Esophagus mucosa (tissue), 1 donor: ENCODE measurements around the gene MAPK4. TPM values are rescaled to one million over a fixed set of nuclear protein-coding genes. Genes with fewer than 3 reads are reported as not detected.

ENCODE experiments used
- ATAC-seq: fragments of 200-7000 bp; cut with Tn5 transposase; one replicate; pipeline ENCODE4 v1.9.1; 2020
- total RNA-seq: library from RNA; stranded (reverse); gene quantifications from one replicate; pipeline ENCODE4 v1.2.4, GENCODE V29; 2023
- donor health status: DM: yes; HTN: yes; CAD: no.

The MAPK4 gene
- total RNA-seq, 1 donor from 2014 or later: 0.12 TPM

DNA sequence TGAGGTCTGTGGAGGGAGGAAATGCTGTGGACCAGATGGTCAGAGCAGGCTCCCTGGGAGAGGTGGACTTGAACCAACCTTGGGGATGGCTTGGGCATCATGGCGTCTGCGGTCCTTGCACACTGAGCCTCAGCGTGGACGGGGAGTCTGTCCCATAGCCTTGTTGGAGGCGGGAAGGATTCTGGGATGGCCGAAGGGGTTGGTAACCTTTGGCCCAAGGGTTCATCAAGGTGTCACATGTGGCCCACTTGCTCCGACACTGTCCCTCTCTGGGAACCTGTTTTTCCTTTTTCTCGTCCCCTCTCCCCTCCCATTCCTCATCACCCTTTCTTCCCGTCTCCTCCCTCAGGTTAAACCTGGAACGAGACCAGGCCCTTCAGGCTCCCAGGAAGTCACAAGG, 66.4 kb downstream of the MAPK4 start:
- ATAC-seq: no peak

GRCh38 chr18:50627594-50628532, 68.0 kb downstream of the MAPK4 start:
- peak; percentile 27 for ATAC-seq

DNA sequence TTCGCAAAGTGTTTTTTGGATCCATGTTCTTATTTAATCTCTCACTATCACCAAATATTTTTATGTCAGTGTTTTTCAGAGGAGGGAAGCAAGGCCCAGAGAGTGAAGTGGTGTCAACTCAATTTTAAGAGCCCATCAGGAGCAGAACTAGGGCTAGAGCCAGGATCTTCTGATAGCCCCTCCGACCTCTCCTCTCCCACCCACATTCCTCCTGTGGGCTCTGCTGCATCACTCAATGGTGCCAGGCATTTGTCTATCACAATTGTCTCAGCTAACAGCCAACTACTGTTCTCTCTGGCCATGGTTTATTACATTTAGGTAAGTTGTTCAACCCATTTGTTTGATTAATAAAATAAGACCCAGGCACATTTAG, 68.6 kb downstream of the MAPK4 start:
- ATAC-seq: no peak

DNA sequence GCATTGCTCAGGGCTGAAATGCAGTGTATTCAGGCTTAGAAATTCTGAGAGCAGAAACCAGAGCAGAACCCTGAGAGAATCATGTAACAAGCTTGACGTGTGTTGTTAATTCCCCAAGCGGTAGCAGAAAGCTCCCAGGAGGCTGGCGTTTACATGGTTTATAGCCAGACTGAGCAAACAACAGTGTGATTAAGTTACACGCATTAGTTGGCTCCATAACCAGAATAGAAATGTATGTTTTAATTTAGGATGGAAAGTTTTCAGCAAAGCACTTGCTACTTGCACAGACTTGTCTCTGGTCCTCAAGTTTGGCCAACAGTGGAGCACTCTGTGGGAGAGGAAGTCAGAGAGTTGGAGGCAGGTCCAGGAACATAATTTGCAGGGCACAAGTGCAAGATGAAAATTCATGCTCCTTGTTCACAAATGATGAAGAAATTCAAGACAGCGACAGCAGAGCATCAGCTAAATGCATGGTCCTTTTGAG, 69.3 kb downstream of the MAPK4 start:
- no peak for ATAC-seq

- ATAC-seq: no peak
These were observed 71.0 kb downstream of the MAPK4 start for GRCh38 chr18:50630895-50631294.

DNA sequence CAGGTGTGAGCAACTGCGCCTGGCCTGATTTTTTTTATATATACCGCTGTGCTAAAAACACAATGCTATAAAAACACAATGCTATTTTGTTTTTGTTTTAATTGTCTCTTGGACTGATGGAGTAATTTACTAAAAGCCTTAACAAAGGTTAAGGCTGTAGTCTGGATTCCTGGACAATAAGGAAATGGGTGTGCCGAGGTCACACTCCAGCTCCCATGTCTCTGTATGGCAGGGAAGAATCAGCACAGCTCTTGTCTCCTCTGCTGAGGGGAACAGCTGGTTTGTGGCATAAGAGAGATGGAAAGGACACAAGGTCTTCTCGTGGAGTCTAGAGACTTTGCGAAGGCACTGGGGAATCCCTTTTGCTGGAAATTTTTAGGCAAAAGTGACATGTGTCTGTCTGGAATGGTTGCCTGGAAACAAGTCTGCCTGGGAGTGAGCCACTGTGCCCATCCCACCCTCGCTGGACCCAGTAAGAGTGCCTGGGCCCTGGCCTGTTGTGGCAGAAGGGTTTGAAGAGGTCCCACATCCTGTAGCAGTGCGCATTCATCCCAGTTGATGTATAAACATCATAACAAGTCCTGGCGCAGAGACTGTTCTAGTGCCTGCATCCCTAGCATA, 73.1 kb downstream of the MAPK4 start:
- ATAC-seq: no peak

DNA sequence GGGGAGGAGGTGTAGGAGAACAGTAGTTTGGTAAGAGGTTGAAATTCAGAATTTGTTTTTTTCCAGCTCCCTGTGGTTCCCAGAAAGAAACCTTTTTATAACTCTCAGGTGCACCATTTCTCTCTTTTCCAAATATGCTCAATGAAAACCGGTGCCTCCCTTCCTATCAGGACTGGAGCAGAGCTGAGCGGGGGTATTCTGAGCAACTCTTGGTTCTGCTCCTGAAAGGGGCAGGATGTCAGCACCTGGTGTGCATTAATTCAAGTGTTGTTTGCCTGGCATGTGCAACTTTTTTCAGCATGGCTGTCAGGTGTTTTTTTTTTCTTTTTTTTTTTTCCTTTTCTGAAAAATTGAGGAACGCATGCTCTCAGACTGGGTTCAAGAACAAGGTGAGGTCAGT, 74.1 kb downstream of the MAPK4 start:
- no peak for ATAC-seq

DNA sequence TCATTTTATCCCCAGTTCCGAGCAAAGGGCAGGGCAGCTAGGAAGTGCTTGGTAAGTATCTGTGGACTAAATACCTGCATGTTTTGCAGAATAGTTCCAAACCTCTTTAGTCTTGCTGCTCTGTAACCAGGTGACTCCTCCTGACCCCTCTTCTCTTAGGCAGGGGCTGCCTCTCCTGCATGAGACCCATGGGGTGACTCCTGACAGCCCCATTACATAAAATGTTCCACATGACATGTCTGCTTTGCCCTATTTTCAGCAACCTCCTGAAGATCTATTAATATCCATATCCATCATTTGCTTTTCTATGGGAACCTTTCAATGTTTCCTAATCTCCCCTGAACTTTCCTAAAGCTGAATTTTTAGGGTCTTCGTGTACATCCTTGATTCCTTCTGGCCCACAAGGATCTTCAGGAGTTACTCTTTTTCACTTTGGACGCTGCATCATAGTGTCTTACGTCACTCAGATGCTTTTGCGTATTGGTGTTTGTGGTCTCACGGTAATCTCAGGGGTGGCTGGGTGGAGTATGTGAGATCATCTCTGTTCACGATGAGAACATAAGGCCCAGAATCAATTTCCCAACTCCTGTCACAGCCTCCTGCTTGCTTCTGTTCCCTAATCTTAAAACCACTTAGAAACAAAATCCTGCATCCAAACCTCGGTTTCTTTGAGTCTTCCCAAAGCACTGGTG, 76.6 kb downstream of the MAPK4 start:
- ATAC-seq: no peak

GRCh38 chr18:50638016-50638883, 78.4 kb downstream of the MAPK4 start:
- no peak for ATAC-seq

- no peak for ATAC-seq
These were observed 79.1 kb downstream of the MAPK4 start for GRCh38 chr18:50638884-50639420.

GRCh38 chr18:50639711-50640110, 79.8 kb downstream of the MAPK4 start:
- ATAC-seq: no peak

DNA sequence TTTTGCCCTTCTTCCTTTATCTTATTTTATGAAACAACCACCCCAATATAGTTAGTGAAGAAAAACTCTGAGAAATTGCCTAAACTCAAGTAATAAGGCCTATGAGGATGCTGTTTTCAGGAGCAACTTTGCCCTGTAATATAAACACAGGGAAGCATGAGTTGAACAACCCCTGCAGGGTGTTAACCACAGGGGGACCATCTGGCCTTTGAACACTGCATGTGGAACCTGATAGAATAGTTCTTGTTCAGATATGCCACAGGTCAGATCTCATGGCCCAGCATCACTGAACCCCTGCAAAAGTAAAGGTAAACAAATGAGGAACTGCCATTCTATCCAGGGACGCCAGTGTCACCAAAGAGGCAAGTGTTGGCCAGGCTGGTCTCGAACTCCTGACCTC, 82.6 kb downstream of the MAPK4 start:
- ATAC-seq: no peak

DNA sequence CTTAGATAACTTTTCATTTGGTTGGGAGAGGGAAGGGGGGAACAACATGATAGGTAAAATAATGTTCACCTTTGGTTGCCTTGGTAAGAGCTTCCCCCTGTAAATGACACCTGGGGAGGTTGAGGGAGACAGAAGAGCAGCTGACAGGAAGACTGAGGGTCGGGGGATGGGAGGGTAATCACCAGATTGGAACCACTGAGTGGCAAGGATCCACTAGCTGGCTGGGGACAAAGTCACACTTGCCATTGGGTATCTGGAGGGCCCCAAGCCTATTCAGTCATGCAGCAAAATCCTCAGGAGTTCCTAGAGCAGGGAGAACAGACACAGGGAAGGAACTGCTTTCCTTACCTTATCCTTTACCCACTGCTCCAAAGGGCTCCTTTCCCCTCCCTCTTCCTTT, 84.3 kb downstream of the MAPK4 start:
- ATAC-seq: no peak

DNA sequence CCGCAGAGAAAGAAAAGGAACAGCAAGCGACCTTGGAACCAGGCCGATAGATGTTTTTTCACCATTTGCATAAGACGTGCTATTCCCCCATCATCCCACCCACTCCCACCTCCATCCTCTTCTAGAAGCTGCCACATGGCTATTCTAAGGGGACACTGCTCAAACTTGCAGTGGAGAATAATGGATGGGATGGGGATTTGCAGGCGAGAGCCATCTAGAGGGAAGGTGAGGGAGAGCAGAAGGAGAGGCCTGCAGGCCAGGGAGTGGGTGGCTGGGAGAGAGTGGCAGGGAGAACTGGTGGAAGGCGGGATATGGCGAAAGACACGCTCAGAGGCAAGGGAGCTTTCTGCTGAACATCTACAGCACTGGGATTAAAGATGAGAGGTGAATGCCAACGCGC, 84.9 kb downstream of the MAPK4 start:
- peak; percentile 57 for ATAC-seq

DNA sequence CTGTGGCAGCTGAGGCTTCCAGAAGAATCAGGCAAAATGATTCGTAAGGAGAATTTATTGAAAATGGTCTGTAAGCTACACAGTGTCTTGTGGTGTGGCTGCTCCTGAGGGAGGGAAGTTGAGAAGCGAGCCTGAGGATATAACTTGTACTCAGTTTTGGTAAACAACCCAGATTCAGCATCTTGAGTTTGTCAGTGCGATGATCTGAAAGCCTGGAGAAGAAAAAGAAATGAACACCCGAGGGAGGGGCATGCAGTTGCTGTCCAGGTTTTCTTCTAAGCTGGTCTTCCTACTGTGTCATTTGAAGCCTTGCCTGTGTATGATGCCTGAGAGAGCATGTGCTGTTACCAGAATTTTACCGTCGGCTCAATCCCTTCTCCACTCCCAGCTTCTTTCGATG, 87.3 kb downstream of the MAPK4 start:
- no peak for ATAC-seq

DNA sequence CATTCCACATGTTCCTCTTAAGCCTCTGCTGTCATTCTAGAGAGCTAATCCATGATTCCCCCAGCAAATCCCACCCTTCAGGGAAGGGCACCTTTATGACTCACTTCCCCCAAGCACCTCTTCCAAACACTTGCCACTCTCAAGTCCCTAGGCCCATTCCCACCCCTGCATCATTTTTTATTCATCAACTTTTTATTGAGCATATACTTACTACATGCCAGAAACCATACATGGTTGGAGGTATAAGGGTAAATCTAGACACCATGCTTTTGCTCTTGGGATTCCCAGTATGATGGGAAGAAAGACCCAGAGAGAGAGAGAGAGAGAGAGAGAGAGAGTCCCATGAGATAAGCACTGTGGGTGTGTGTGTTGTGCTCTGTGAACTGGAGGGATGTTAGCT, 87.9 kb downstream of the MAPK4 start:
- no peak for ATAC-seq

DNA sequence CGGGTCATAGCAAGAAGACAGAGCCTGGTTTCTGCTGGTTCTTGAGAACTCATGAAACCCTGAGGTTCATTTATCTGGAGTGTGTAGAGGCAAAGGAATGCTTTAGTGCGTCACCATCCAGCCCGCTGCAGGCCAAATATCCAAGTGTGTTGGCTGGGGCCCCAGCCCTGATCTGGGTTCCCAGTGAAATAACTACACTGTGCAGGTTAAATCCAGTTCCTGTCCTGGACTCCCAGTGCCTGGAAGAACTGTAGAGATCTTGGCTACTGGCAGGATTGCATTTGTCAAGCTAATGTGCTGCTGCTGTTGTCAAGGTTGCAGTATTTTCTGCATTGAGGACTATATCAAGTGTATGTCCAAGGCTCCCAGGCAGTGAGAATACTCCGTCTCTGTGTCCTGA, 89.9 kb downstream of the MAPK4 start:
- no peak for ATAC-seq

- ATAC-seq: no peak
These were observed 91.4 kb downstream of the MAPK4 start for GRCh38 chr18:50651334-50651733.

- ATAC-seq: no peak
These were observed 93.7 kb downstream of the MAPK4 start for GRCh38 chr18:50653402-50654093.

DNA sequence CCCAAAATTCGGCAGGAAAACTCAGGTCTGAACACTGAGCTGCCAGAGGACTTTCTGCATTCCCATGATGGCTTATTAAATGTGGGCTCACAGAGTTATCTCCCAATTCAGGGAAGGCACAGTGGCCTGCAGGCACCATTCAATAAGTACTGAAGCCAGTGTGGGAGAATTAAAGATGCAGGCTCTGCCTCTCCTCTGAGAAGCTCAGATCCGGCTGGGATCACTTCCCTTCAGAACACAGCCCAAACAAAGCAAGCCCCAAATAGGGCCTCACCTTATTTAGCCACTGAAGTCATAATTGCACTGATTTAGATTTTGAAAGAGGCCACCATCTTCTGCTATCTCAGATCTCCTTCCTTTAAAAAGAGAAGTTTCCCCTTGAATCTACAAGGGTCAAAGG, 94.3 kb downstream of the MAPK4 start:
- ATAC-seq: no peak
